H9 (cell line): ENCODE data around the gene RFPL2. TPM values are rescaled to one million over a fixed set of nuclear protein-coding genes. Genes with fewer than 3 reads are reported as not detected.
"Not testable (repeated sequence)": the region's sequence is repeated elsewhere in the genome, so short reads cannot be mapped to it uniquely, and the experiment has no call there.

ENCODE experiments used
- DNase-seq: peaks from one replicate; pipeline ENCODE4 v3.0.0-alpha.2; 2017
- H2AFZ ChIP-seq: one replicate; pipeline ENCODE4 v1.6.1; 2013; ENCODE audit warnings: mild to moderate bottlenecking, low read length, control low read depth, moderate library complexity
- H2AK5ac ChIP-seq: 2 replicates; pipeline ENCODE4 v1.6.1; 2013; ENCODE audit warnings: low read length, control low read depth, mixed read lengths; ENCODE audit not compliant: insufficient read length
- H2BK120ac ChIP-seq: one replicate; pipeline ENCODE4 v1.6.1; 2013; ENCODE audit warnings: low read depth, mild to moderate bottlenecking, low read length, control low read depth, inconsistent platforms; ENCODE audit not compliant: poor library complexity, severe bottlenecking
- H2BK12ac ChIP-seq: 2 replicates; pipeline ENCODE4 v1.6.1; 2013; ENCODE audit warnings: low read length, control low read depth, mixed read lengths, low read depth; ENCODE audit not compliant: insufficient read length
- H2BK15ac ChIP-seq: 2 replicates; pipeline ENCODE4 v1.6.1; 2013; ENCODE audit warnings: low read depth, low read length, control low read depth
- H2BK20ac ChIP-seq: one replicate; pipeline ENCODE4 v1.6.1; 2013; ENCODE audit warnings: low read depth, mild to moderate bottlenecking, low read length, control low read depth, inconsistent platforms; ENCODE audit not compliant: poor library complexity, severe bottlenecking
- H2BK5ac ChIP-seq: 2 replicates; pipeline ENCODE4 v1.6.1; 2013; ENCODE audit warnings: low read length, control low read depth, mixed read lengths; ENCODE audit not compliant: insufficient read length
- H3K14ac ChIP-seq: 2 replicates; pipeline ENCODE4 v1.6.1; 2013; ENCODE audit warnings: low read length, control low read depth; ENCODE audit not compliant: insufficient read depth
- H3K18ac ChIP-seq: 2 replicates; pipeline ENCODE4 v1.6.1; 2013; ENCODE audit warnings: low read depth, mild to moderate bottlenecking, mixed read lengths, low read length, control low read depth; ENCODE audit not compliant: insufficient read length
- H3K23ac ChIP-seq: 2 replicates; pipeline ENCODE4 v1.6.1; 2013; ENCODE audit warnings: low read length, control low read depth, mixed read lengths, low read depth; ENCODE audit not compliant: insufficient read length
- H3K23me2 ChIP-seq: 2 replicates; pipeline ENCODE4 v1.6.1; 2013; ENCODE audit warnings: low read depth, mild to moderate bottlenecking, mixed read lengths, low read length, control low read depth; ENCODE audit not compliant: insufficient read length, poor library complexity, severe bottlenecking
- H3K27ac ChIP-seq: 2 replicates; pipeline ENCODE4 v1.5.1; 2013; ENCODE audit warnings: low read length, control low read depth, mixed read lengths, low read depth; ENCODE audit not compliant: insufficient read length
- H3K27me3 ChIP-seq: 2 replicates; pipeline ENCODE4 v1.6.1; 2013; ENCODE audit warnings: low read length, control low read depth, inconsistent platforms; ENCODE audit not compliant: insufficient read depth
- H3K4ac ChIP-seq: 2 replicates; pipeline ENCODE4 v1.6.1; 2013; ENCODE audit warnings: low read depth, mild to moderate bottlenecking, control low read depth, inconsistent platforms, low read length, moderate library complexity
- H3K4me1 ChIP-seq: 2 replicates; pipeline ENCODE4 v1.6.1; 2013; ENCODE audit warnings: low read length, control low read depth, inconsistent platforms; ENCODE audit not compliant: insufficient read depth
- H3K4me2 ChIP-seq: 2 replicates; pipeline ENCODE4 v1.6.1; 2013; ENCODE audit warnings: low read length, control low read depth, mixed read lengths; ENCODE audit not compliant: insufficient read length, insufficient read depth
- H3K56ac ChIP-seq: 2 replicates; pipeline ENCODE4 v1.6.1; 2013; ENCODE audit warnings: low read depth, mild to moderate bottlenecking, mixed read lengths, low read length, control low read depth; ENCODE audit not compliant: insufficient read length
- H3K79me1 ChIP-seq: 2 replicates; pipeline ENCODE4 v1.6.1; 2013; ENCODE audit warnings: low read depth, mild to moderate bottlenecking, moderate library complexity, low read length, control low read depth, inconsistent platforms; ENCODE audit not compliant: insufficient read depth, poor library complexity, severe bottlenecking
- H3K79me2 ChIP-seq: 2 replicates; pipeline ENCODE4 v1.6.1; 2013; ENCODE audit warnings: low read length, control low read depth, inconsistent platforms; ENCODE audit not compliant: insufficient read depth
- H3K9ac ChIP-seq: 2 replicates; pipeline ENCODE4 v1.6.1; 2013; ENCODE audit warnings: low read length, control low read depth, mixed read lengths; ENCODE audit not compliant: insufficient read length; ENCODE audit errors: extremely low read depth
- H3K9me3 ChIP-seq: one replicate; pipeline ENCODE4 v1.6.1; 2013; ENCODE audit warnings: low read depth, low read length, inconsistent platforms; ENCODE audit not compliant: control insufficient read depth
- H3T11ph ChIP-seq: one replicate; pipeline ENCODE4 v1.6.1; 2013; ENCODE audit warnings: mild to moderate bottlenecking, low read length, control low read depth, inconsistent platforms
- H4K20me1 ChIP-seq: one replicate; pipeline ENCODE4 v1.6.1; 2013; ENCODE audit not compliant: control insufficient read depth, insufficient read length, insufficient read depth
- H4K5ac ChIP-seq: 2 replicates; pipeline ENCODE4 v1.6.1; 2013; ENCODE audit warnings: low read depth, mild to moderate bottlenecking, mixed read lengths, low read length, control low read depth; ENCODE audit not compliant: insufficient read length
- H4K8ac ChIP-seq: replicated peaks from 2 replicates; pipeline ENCODE4 v1.6.1; 2013; ENCODE audit warnings: low read length, control low read depth, mixed read lengths, low read depth; ENCODE audit not compliant: insufficient read length
- H4K91ac ChIP-seq: 2 replicates; pipeline ENCODE4 v1.6.1; 2013; ENCODE audit warnings: low read depth, mild to moderate bottlenecking, moderate library complexity, mixed read lengths, low read length, control low read depth; ENCODE audit not compliant: insufficient read length
- H3K27ac Mint-ChIP-seq, 3 experiments: 2 replicates in 2 of 3; 3 replicates in 1 of 3; pipeline ENCODE4 v1.8.0; 2020 to 2021; ENCODE audit warnings: mixed read lengths in 3 of 3, mild to moderate bottlenecking in 1 of 3, moderate library complexity in 1 of 3
- H3K27me3 Mint-ChIP-seq: 2 replicates; pipeline ENCODE4 v1.8.0; 2021; ENCODE audit warnings: low read depth, mild to moderate bottlenecking, moderate library complexity, mixed read lengths
- H3K36me3 Mint-ChIP-seq, 3 experiments: 2 replicates in 2 of 3; 3 replicates in 1 of 3; pipeline ENCODE4 v1.8.0; 2020 to 2021; ENCODE audit warnings: low read depth in 3 of 3, mixed read lengths in 3 of 3; ENCODE audit not compliant: insufficient read depth in 1 of 3
- H3K4me1 Mint-ChIP-seq, 2 experiments: 2 replicates each; pipeline ENCODE4 v1.8.0; 2020; ENCODE audit warnings: mixed read lengths in 2 of 2
- H3K4me3 Mint-ChIP-seq, 2 experiments: 2 replicates in 1 of 2; 3 replicates in 1 of 2; pipeline ENCODE4 v1.8.0; 2020 to 2021; ENCODE audit warnings: mild to moderate bottlenecking in 2 of 2, mixed read lengths in 2 of 2, moderate library complexity in 1 of 2
- H3K9me3 Mint-ChIP-seq, 2 experiments: 2 replicates in 1 of 2; 3 replicates in 1 of 2; pipeline ENCODE4 v1.8.0; 2020; ENCODE audit warnings: mild to moderate bottlenecking in 2 of 2, mixed read lengths in 2 of 2, moderate library complexity in 1 of 2
- WGBS: extraction: QIAGEN DNeasy Blood & Tissue Kit; methylation state at CpG from one replicate; pipeline ENCODE4 v1.1.7; 2013; ENCODE audit warnings: missing lambda C conversion rate, low lambda C conversion rate, mixed read lengths; ENCODE audit not compliant: insufficient read length; ENCODE audit errors: extremely low coverage; 5-methylcytosine and 5-hydroxymethylcytosine counted together
- total RNA-seq: library from RNA; stranded (reverse); gene quantifications from 2 replicates; pipeline ENCODE4 v1.2.1, GENCODE V29; 2021

Gene RFPL2
- total RNA-seq, 1 experiment from 2014 or later, result not detected

- H4K5ac ChIP-seq, H3K56ac ChIP-seq, H2BK15ac ChIP-seq, H4K20me1 ChIP-seq, H2BK5ac ChIP-seq, H3K18ac ChIP-seq, H3K4me1 ChIP-seq, H2BK120ac ChIP-seq, H3K79me1 ChIP-seq, H2AK5ac ChIP-seq, H3K27ac ChIP-seq, H3K27me3 ChIP-seq, H3T11ph ChIP-seq, H3K23me2 ChIP-seq, H4K91ac ChIP-seq, H4K8ac ChIP-seq, H3K4ac ChIP-seq, DNase-seq, H2BK20ac ChIP-seq, H3K14ac ChIP-seq, H2BK12ac ChIP-seq, H3K4me2 ChIP-seq, H3K9me3 Mint-ChIP-seq, H3K36me3 Mint-ChIP-seq, H2AFZ ChIP-seq, H3K9ac ChIP-seq, H3K79me2 ChIP-seq, H3K23ac ChIP-seq, H3K9me3 ChIP-seq: not testable (repeated sequence)
- Mint-ChIP-seq H3K4me3 (peak overlapping the region in 1 of 2 experiments; percentile 16; a peak in 1 of 5 replicates), H3K27me3 (peaks cover 16% of the 10 kb centered on the region), H3K4me1 (peaks cover 18 to 21% of the 10 kb centered on the region in 2 experiments), H3K27ac (peak overlapping the region in 2 of 3 experiments; percentile 67 to 93; a peak in 5 of 7 replicates)
- no CpG with 5 or more reads among the region's 8 CpGs for WGBS
These were observed 57.7 kb downstream of the RFPL2 start for GRCh38 chr22:32147128-32147527.
